SJCRH30 (cell line): ENCODE results near the gene TTC28. TPM values are rescaled to one million over a fixed set of nuclear protein-coding genes. Genes with fewer than 3 reads are reported as not detected.
"Not testable (repeated sequence)": the region's sequence is repeated elsewhere in the genome, so short reads cannot be mapped to it uniquely, and the experiment has no call there.

Experiments used
- DNase-seq, 2 experiments: peaks; one replicate each; pipeline ENCODE4 v3.0.0-alpha.2; 2015 to 2020
- H3K27ac ChIP-seq: fragments of 250-450 bp; sonication (Bioruptor Pico); 2 replicates; pipeline ENCODE4 v1.5.1; 2020; ENCODE audit warnings: mild to moderate bottlenecking, moderate library complexity
- H3K27me3 ChIP-seq: fragments of 250-450 bp; sonication (Bioruptor Pico); 2 replicates; pipeline ENCODE4 v1.5.1; 2020; ENCODE audit warnings: mild to moderate bottlenecking, moderate library complexity
- H3K36me3 ChIP-seq: fragments of 250-450 bp; sonication (Bioruptor Pico); 2 replicates; pipeline ENCODE4 v1.5.1; 2020; ENCODE audit warnings: mild to moderate bottlenecking, moderate library complexity
- H3K4me1 ChIP-seq: fragments of 250-450 bp; sonication (Bioruptor Pico); 2 replicates; pipeline ENCODE4 v1.5.1; 2020; ENCODE audit warnings: mild to moderate bottlenecking, moderate library complexity
- H3K4me3 ChIP-seq: fragments of 250-450 bp; sonication (Bioruptor Pico); 2 replicates; pipeline ENCODE4 v1.5.1; 2020; ENCODE audit warnings: mild to moderate bottlenecking, moderate library complexity
- H3K9me3 ChIP-seq: fragments of 250-450 bp; sonication (Bioruptor Pico); replicated peaks from 2 replicates; pipeline ENCODE4 v1.5.1; 2020; ENCODE audit warnings: mild to moderate bottlenecking, moderate library complexity
- total RNA-seq: library from RNA; depleted of rRNA; stranded (reverse); fragments of >200 nt; shearing (Covaris generic); gene quantifications from 2 replicates; pipeline ENCODE4 v1.2.3, GENCODE V29; 2014

TTC28 gene
- total RNA-seq, 1 experiment from 2014 or later = 12.8 TPM

- not testable (repeated sequence) for H3K4me3 ChIP-seq, DNase-seq, H3K36me3 ChIP-seq
Measured at GRCh38 chr22:28693041-28693760, 13.6 kb upstream of the TTC28 start.

GRCh38 chr22:28689796-28690195, 10.2 kb upstream of the TTC28 start:
- not testable (repeated sequence) for H3K36me3 ChIP-seq, H3K4me1 ChIP-seq, DNase-seq, H3K27ac ChIP-seq, H3K4me3 ChIP-seq, H3K9me3 ChIP-seq, H3K27me3 ChIP-seq

More at GRCh38 chr22:28693041-28693760, 13.6 kb upstream of the TTC28 start:
- H3K27me3 ChIP-seq, H3K27ac ChIP-seq, H3K9me3 ChIP-seq, H3K4me1 ChIP-seq: not testable (repeated sequence)

GRCh38 chr22:28682966-28683365, 3.3 kb upstream of the TTC28 start:
- not testable (repeated sequence) for H3K4me1 ChIP-seq, H3K36me3 ChIP-seq, H3K27ac ChIP-seq, H3K9me3 ChIP-seq, DNase-seq, H3K27me3 ChIP-seq, H3K4me3 ChIP-seq

- H3K36me3 ChIP-seq, H3K9me3 ChIP-seq, H3K4me3 ChIP-seq, DNase-seq, H3K27ac ChIP-seq, H3K4me1 ChIP-seq, H3K27me3 ChIP-seq: not testable (repeated sequence)
Measured at GRCh38 chr22:28680813-28681490, 1.3 kb upstream of the TTC28 start.

GRCh38 chr22:28678778-28679610, 646 bp downstream of the TTC28 start:
- not testable (repeated sequence) for H3K9me3 ChIP-seq, H3K4me1 ChIP-seq, H3K27me3 ChIP-seq, H3K36me3 ChIP-seq
- peak; percentile 6 to 32 for DNase-seq
- peak overlapping the region; percentile 100 for H3K4me3 ChIP-seq
- H3K27ac ChIP-seq = peak overlapping the region; percentile 66; the same call in 1 of the 2 replicates

GRCh38 chr22:28678170-28678569, 1.5 kb downstream of the TTC28 start:
- H3K4me1 ChIP-seq, H3K4me3 ChIP-seq, DNase-seq, H3K27ac ChIP-seq, H3K9me3 ChIP-seq, H3K27me3 ChIP-seq, H3K36me3 ChIP-seq: not testable (repeated sequence)

GRCh38 chr22:28674121-28674563, 5.5 kb downstream of the TTC28 start:
- no peak overlapping the region for H3K27ac ChIP-seq
- peaks cover 9% of the 10 kb centered on the region for H3K4me1 ChIP-seq
- DNase-seq = peak; percentile 19 to 66
- H3K9me3 ChIP-seq = no peaks in the 10 kb centered on the region
- H3K27me3 ChIP-seq = no peaks in the 10 kb centered on the region
- no peak overlapping the region for H3K4me3 ChIP-seq
- no peaks in the 10 kb centered on the region for H3K36me3 ChIP-seq

- no peak overlapping the region for H3K27ac ChIP-seq
- H3K9me3 ChIP-seq = no peaks in the 10 kb centered on the region
- H3K27me3 ChIP-seq = no peaks in the 10 kb centered on the region
- peaks cover 9% of the 10 kb centered on the region for H3K4me1 ChIP-seq
- DNase-seq = no peak
- H3K4me3 ChIP-seq = no peak overlapping the region
- H3K36me3 ChIP-seq = no peaks in the 10 kb centered on the region
Measured at GRCh38 chr22:28670756-28671155, 8.9 kb downstream of the TTC28 start.

- H3K36me3 ChIP-seq = no peaks in the 10 kb centered on the region
- no peaks in the 10 kb centered on the region for H3K27me3 ChIP-seq
- H3K4me1 ChIP-seq = peaks cover 9% of the 10 kb centered on the region
- DNase-seq = no peak
- H3K9me3 ChIP-seq = no peaks in the 10 kb centered on the region
- H3K27ac ChIP-seq = no peak overlapping the region
- H3K4me3 ChIP-seq = no peak overlapping the region
Measured at GRCh38 chr22:28670161-28670560, 9.5 kb downstream of the TTC28 start.

- DNase-seq = no peak
- no peak overlapping the region for H3K27ac ChIP-seq
- no peak overlapping the region for H3K4me3 ChIP-seq
- no peaks in the 10 kb centered on the region for H3K27me3 ChIP-seq
- H3K9me3 ChIP-seq = no peaks in the 10 kb centered on the region
- H3K4me1 ChIP-seq = peaks cover 8% of the 10 kb centered on the region
- H3K36me3 ChIP-seq = no peaks in the 10 kb centered on the region
Measured at GRCh38 chr22:28669387-28669786, 10.3 kb downstream of the TTC28 start.

- H3K9me3 ChIP-seq, H3K27me3 ChIP-seq, H3K36me3 ChIP-seq, H3K27ac ChIP-seq, H3K4me1 ChIP-seq, DNase-seq: not testable (repeated sequence)
- peak overlapping the region; percentile 51 for H3K4me3 ChIP-seq
Measured at GRCh38 chr22:28663569-28663942, 16.1 kb downstream of the TTC28 start.

GRCh38 chr22:28658448-28658847, 21.2 kb downstream of the TTC28 start:
- Histone ChIP-seq H3K27ac (no peak overlapping the region), H3K27me3 (no peaks in the 10 kb centered on the region), H3K4me3 (no peak overlapping the region), H3K9me3 (no peaks in the 10 kb centered on the region), H3K4me1 (no peaks in the 10 kb centered on the region), H3K36me3 (no peaks in the 10 kb centered on the region)
- no peak for DNase-seq

GRCh38 chr22:28656181-28656580, 23.5 kb downstream of the TTC28 start:
- Histone ChIP-seq H3K4me1 (no peaks in the 10 kb centered on the region), H3K36me3 (no peaks in the 10 kb centered on the region), H3K27me3 (no peaks in the 10 kb centered on the region), H3K4me3 (no peak overlapping the region), H3K27ac (no peak overlapping the region), H3K9me3 (no peaks in the 10 kb centered on the region)
- DNase-seq = no peak

GRCh38 chr22:28650463-28650862, 29.2 kb downstream of the TTC28 start:
- Histone ChIP-seq H3K4me3 (no peak overlapping the region), H3K9me3 (no peaks in the 10 kb centered on the region), H3K27me3 (no peaks in the 10 kb centered on the region), H3K27ac (no peak overlapping the region), H3K4me1 (no peaks in the 10 kb centered on the region), H3K36me3 (no peaks in the 10 kb centered on the region)
- no peak for DNase-seq

- no peak for DNase-seq
- no peaks in the 10 kb centered on the region for H3K4me1 ChIP-seq
- no peaks in the 10 kb centered on the region for H3K36me3 ChIP-seq
- no peak overlapping the region for H3K4me3 ChIP-seq
- H3K9me3 ChIP-seq = no peaks in the 10 kb centered on the region
- no peaks in the 10 kb centered on the region for H3K27me3 ChIP-seq
- H3K27ac ChIP-seq = no peak overlapping the region
Measured at GRCh38 chr22:28648792-28649191, 30.8 kb downstream of the TTC28 start.
